Vagina (tissue), 2 donors: ENCODE measurements around the gene CDK5RAP3. TPM values are rescaled to one million over a fixed set of nuclear protein-coding genes. Genes with fewer than 3 reads are reported as not detected.

Experiments
- DNase-seq, 2 donors: peaks; one replicate each; pipeline ENCODE4 v3.0.0-alpha.2; 2017; ENCODE audit errors: extremely low spot score in 2 of 2
- H3K27ac ChIP-seq: fragments of 200-600 bp; sonication (generic); one replicate; pipeline ENCODE4 v1.5.1; 2019
- H3K27me3 ChIP-seq: fragments of 200-600 bp; sonication (generic); one replicate; pipeline ENCODE4 v1.5.1; 2019
- H3K36me3 ChIP-seq, 2 donors: fragments of 200-600 bp; sonication (generic); one replicate each; pipeline ENCODE4 v1.5.1; 2017 to 2019
- H3K4me1 ChIP-seq: fragments of 200-600 bp; sonication (generic); one replicate; pipeline ENCODE4 v1.5.1; 2019
- H3K4me3 ChIP-seq, 2 donors: fragments of 200-600 bp; sonication (generic); 1 replicate in 1 of 2; 2 replicates in 1 of 2; pipeline ENCODE4 v1.5.1; 2016 to 2019
- H3K9me3 ChIP-seq: fragments of 200-600 bp; sonication (generic); one replicate; pipeline ENCODE4 v1.5.1; 2019
- POLR2A ChIP-seq, 2 donors: fragments of 450-650 bp; IDR thresholded peaks; one replicate each; pipeline ENCODE4 v1.6.1; 2017; ENCODE audit warnings: antibody characterized with exemption in 2 of 2, mild to moderate bottlenecking in 2 of 2, moderate library complexity in 2 of 2
- POLR2AphosphoS5 ChIP-seq, 2 donors: sonication (generic); formaldehyde crosslinking; IDR thresholded peaks; one replicate each; pipeline ENCODE4 v1.9.0; 2017; ENCODE audit warnings: antibody characterized with exemption in 2 of 2, mild to moderate bottlenecking in 2 of 2, low read depth in 1 of 2; ENCODE audit not compliant: insufficient read depth in 1 of 2
- intact Hi-C: fragments of 100-400 bp; cut with DNase I; formaldehyde crosslinking; loops from one replicate; pipeline ENCODE4 v1.15.1; 2023
- total RNA-seq: library from RNA; depleted of rRNA; stranded (reverse); fragments of >200 nt; gene quantifications from one replicate; pipeline ENCODE4 v1.2.3, GENCODE V29; 2016
- TF ChIP-seq, protein P1 (sequence below), 3 experiments: fragments of 450-650 bp in 2 of 3; fragments of 200-600 bp in 1 of 3; sonication (generic) in 1 of 3; IDR thresholded peaks; one replicate each; pipeline ENCODE4 v1.5.1; 2017 to 2019; ENCODE audit warnings: antibody characterized with exemption in 3 of 3, mild to moderate bottlenecking in 2 of 3, moderate library complexity in 2 of 3

CDK5RAP3 gene
- total RNA-seq, 1 donor from 2014 or later: 144 TPM

- no peak for TF ChIP-seq POLR2A (IDR thresholded peaks at IDR 0.05)
- TF ChIP-seq POLR2AphosphoS5 (IDR thresholded peaks at IDR 0.05; ENCODE audit: insufficient read depth in 1 of 2, low read depth in 1 of 2): no peak
- TF ChIP-seq, protein P1, sequence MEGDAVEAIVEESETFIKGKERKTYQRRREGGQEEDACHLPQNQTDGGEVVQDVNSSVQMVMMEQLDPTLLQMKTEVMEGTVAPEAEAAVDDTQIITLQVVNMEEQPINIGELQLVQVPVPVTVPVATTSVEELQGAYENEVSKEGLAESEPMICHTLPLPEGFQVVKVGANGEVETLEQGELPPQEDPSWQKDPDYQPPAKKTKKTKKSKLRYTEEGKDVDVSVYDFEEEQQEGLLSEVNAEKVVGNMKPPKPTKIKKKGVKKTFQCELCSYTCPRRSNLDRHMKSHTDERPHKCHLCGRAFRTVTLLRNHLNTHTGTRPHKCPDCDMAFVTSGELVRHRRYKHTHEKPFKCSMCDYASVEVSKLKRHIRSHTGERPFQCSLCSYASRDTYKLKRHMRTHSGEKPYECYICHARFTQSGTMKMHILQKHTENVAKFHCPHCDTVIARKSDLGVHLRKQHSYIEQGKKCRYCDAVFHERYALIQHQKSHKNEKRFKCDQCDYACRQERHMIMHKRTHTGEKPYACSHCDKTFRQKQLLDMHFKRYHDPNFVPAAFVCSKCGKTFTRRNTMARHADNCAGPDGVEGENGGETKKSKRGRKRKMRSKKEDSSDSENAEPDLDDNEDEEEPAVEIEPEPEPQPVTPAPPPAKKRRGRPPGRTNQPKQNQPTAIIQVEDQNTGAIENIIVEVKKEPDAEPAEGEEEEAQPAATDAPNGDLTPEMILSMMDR (IDR thresholded peaks at IDR 0.05): no peak
- Histone ChIP-seq H3K27me3 (no peaks in the 10 kb centered on the region), H3K27ac (no peak within 1 kb of the TSS), H3K4me3 (no peak within 1 kb of the TSS), H3K36me3 (no peaks in the 10 kb centered on the region), H3K4me1 (peaks cover 12% of the 10 kb centered on the region), H3K9me3 (no peaks in the 10 kb centered on the region)
- intact Hi-C loops: no loop called here
- DNase-seq: no peak
These were observed 13.1 kb upstream of the CDK5RAP3 start, which contains the start of gene PRR15L for GRCh38 chr17:47957591-47958490. PRR15L (minus strand) TSS chr17:47957883; CDS start chr17:47953234, 4,649 bp downstream.

GRCh38 chr17:47959825-47960655 lies 10.9 kb upstream of the CDK5RAP3 start:
- TF ChIP-seq, protein P1 (IDR thresholded peaks at IDR 0.05): no peak
- TF ChIP-seq POLR2A (IDR thresholded peaks at IDR 0.05) (no peak), POLR2AphosphoS5 (IDR thresholded peaks at IDR 0.05; ENCODE audit: insufficient read depth in 1 of 2, low read depth in 1 of 2) (no peak)
- H3K27me3 ChIP-seq: no peaks in the 10 kb centered on the region
- H3K4me3 ChIP-seq: no peak overlapping the region
- no peaks in the 10 kb centered on the region for H3K9me3 ChIP-seq
- H3K4me1 ChIP-seq: peaks cover 12% of the 10 kb centered on the region
- H3K27ac ChIP-seq: no peak overlapping the region
- no peaks in the 10 kb centered on the region for H3K36me3 ChIP-seq
- intact Hi-C loops: no loop called here
- no peak for DNase-seq

DNA sequence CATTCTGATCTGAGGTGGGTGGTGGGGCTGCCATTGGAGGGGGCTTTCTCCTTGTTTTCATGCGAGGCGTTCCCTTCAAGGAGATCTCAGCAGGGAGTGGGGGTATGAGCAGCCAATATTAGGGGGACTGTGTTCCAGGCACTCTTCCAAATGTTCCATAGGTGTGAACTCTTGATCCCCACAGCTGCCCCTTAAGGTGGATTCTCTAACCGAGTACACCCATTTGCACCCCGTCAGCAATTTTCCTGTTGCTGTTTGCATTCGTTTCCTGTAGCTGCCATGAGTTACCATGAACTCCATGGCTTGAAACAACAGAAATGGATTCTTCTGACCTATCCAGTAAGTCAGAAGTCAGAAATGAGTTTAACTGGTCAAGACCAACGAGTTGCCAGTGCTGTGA lies 9.5 kb upstream of the CDK5RAP3 start:
- TF ChIP-seq, protein P1 (IDR thresholded peaks at IDR 0.05): no peak
- TF ChIP-seq POLR2AphosphoS5 (IDR thresholded peaks at IDR 0.05; ENCODE audit: insufficient read depth in 1 of 2, low read depth in 1 of 2): no peak
- no peak for TF ChIP-seq POLR2A (IDR thresholded peaks at IDR 0.05)
- Histone ChIP-seq H3K9me3 (no peaks in the 10 kb centered on the region), H3K27ac (no peak overlapping the region), H3K27me3 (no peaks in the 10 kb centered on the region), H3K4me1 (peaks cover 22% of the 10 kb centered on the region), H3K36me3 (no peaks in the 10 kb centered on the region), H3K4me3 (no peak overlapping the region)
- DNase-seq: no peak
- intact Hi-C loops: no loop called here

- Histone ChIP-seq H3K4me3 (no peak overlapping the region), H3K27me3 (no peaks in the 10 kb centered on the region), H3K36me3 (no peaks in the 10 kb centered on the region), H3K4me1 (peaks cover 25% of the 10 kb centered on the region), H3K27ac (no peak overlapping the region), H3K9me3 (no peaks in the 10 kb centered on the region)
- TF ChIP-seq, protein P1 (IDR thresholded peaks at IDR 0.05): no peak
- TF ChIP-seq POLR2AphosphoS5 (IDR thresholded peaks at IDR 0.05; ENCODE audit: insufficient read depth in 1 of 2, low read depth in 1 of 2) (no peak), POLR2A (IDR thresholded peaks at IDR 0.05) (no peak)
- DNase-seq: no peak
- intact Hi-C loops: no loop called here
These were observed 8.0 kb upstream of the CDK5RAP3 start for GRCh38 chr17:47962901-47963300.
